Stimulated activated memory B cell treated with anti-CD40 and anti-IgM and Interleukin-4, amounts not matched to agents 10 μg/mL and 1 μg/mL and 100 μg/mL, for 72 hours (primary cell): ENCODE data around the gene TFAP2D.

Experiments used
- ATAC-seq: fragments of 150-1000 bp; cut with Tn5 transposase; 2 replicates; pipeline ENCODE4 v1.10.0; 2021
- H3K27ac Mint-ChIP-seq: one replicate; pipeline ENCODE4 v1.8.0; 2022; ENCODE audit warnings: mild to moderate bottlenecking, mixed read lengths
- H3K27me3 Mint-ChIP-seq: one replicate; pipeline ENCODE4 v1.8.0; 2022; ENCODE audit warnings: mixed read lengths
- H3K36me3 Mint-ChIP-seq: one replicate; pipeline ENCODE4 v1.8.0; 2022; ENCODE audit warnings: mixed read lengths
- H3K4me1 Mint-ChIP-seq: one replicate; pipeline ENCODE4 v1.8.0; 2022; ENCODE audit warnings: mixed read lengths
- H3K4me3 Mint-ChIP-seq: one replicate; pipeline ENCODE4 v1.8.0; 2022; ENCODE audit warnings: mild to moderate bottlenecking, moderate library complexity, mixed read lengths
- H3K9me3 Mint-ChIP-seq: one replicate; pipeline ENCODE4 v1.8.0; 2022; ENCODE audit warnings: mixed read lengths

TFAP2D gene

GRCh38 chr6:50713226-50713625 is at the start of gene TFAP2D:
Gene TFAP2D (plus strand): TSS chr6:50713526. CDS start chr6:50714056, 530 bp downstream.
- Mint-ChIP-seq H3K27ac (no peak within 1 kb of the TSS), H3K36me3 (no peaks in the 10 kb centered on the region), H3K4me3 (no peak within 1 kb of the TSS), H3K27me3 (peaks cover 73% of the 10 kb centered on the region), H3K9me3 (peaks cover 11% of the 10 kb centered on the region), H3K4me1 (no peaks in the 10 kb centered on the region)
- no peak for ATAC-seq

DNA sequence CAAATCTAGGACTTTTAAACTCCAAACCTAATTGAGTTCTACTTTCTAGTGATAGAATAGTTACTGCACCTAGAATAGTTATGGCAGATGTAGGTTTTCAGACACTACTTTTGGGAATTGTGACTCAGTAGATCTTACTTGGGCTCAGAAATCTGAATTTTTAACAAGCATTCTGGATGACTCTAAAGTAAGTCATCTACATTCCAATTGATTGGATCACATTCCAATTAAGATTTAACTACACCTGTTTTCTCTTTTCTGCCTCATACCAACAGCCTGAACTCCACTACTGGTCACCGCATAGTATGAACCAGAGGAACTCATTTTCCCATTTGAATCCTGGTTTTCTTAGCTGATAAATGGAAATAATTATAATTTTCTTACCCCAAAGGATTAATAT is 49.5 kb upstream of the TFAP2D start:
- no peaks in the 10 kb centered on the region for H3K4me1 Mint-ChIP-seq
- H3K9me3 Mint-ChIP-seq, result peaks cover 2% of the 10 kb centered on the region
- no peak for ATAC-seq
- H3K27me3 Mint-ChIP-seq, result no peaks in the 10 kb centered on the region
- H3K4me3 Mint-ChIP-seq, result no peak overlapping the region
- H3K27ac Mint-ChIP-seq, result no peak overlapping the region
- no peaks in the 10 kb centered on the region for H3K36me3 Mint-ChIP-seq

DNA sequence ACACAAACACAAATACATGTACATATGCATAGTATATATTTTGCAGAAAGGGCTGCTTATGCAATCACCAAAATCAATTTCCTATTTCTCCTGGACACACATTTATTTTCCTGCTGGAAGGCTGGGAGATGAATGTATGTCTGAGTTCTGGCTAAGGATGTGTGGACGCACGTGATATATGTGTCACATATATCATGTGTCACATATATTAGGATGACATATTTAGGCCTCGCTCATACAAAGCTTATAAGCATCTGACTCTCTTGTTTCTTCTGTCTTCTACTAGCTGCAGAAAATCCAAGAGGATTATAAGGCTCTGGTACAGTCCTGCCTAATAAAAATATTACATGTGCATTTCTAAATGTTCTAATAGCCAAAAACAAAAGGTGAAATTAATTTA is 47.2 kb upstream of the TFAP2D start:
- Mint-ChIP-seq H3K9me3 (no peaks in the 10 kb centered on the region), H3K27me3 (no peaks in the 10 kb centered on the region), H3K4me3 (no peak overlapping the region), H3K4me1 (no peaks in the 10 kb centered on the region), H3K36me3 (no peaks in the 10 kb centered on the region), H3K27ac (no peak overlapping the region)
- no peak for ATAC-seq

DNA sequence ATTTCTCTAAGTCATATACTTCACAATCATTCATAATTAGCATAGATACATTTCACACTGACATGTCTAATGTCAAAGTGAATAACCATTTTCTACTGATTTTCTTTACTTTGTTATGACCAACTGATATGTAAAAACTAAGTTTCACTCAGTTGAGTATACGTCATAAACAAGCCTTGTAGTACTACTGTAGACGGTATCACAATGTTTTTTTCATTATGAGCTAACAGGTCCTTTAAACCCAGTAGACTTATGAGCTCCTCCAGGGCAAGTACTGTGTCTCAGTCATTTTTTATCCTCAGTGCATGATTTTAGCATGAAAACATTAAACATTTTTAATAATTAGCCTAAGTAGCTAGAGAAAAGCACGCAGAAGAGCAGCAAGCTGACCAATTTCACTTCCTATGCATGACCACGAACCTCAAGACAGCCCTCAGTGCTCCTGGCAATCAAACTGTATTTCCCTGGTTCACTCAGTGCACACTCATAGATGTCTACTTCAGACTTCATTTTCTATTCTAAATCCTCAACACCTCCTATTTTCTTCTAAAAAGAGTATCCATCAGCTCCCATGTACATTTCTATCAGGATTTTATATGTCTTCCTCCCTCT is 32.0 kb upstream of the TFAP2D start:
- Mint-ChIP-seq H3K27me3 (no peaks in the 10 kb centered on the region), H3K27ac (no peak overlapping the region), H3K36me3 (no peaks in the 10 kb centered on the region), H3K9me3 (peaks cover 8% of the 10 kb centered on the region), H3K4me1 (no peaks in the 10 kb centered on the region), H3K4me3 (no peak overlapping the region)
- ATAC-seq, result no peak

- no peaks in the 10 kb centered on the region for H3K4me1 Mint-ChIP-seq
- H3K27ac Mint-ChIP-seq, result no peak overlapping the region
- H3K27me3 Mint-ChIP-seq, result no peaks in the 10 kb centered on the region
- H3K36me3 Mint-ChIP-seq, result no peaks in the 10 kb centered on the region
- no peak overlapping the region for H3K4me3 Mint-ChIP-seq
- ATAC-seq, result no peak
- peaks cover 7% of the 10 kb centered on the region for H3K9me3 Mint-ChIP-seq
Measured at GRCh38 chr6:50689210-50689609, 24.1 kb upstream of the TFAP2D start.

DNA sequence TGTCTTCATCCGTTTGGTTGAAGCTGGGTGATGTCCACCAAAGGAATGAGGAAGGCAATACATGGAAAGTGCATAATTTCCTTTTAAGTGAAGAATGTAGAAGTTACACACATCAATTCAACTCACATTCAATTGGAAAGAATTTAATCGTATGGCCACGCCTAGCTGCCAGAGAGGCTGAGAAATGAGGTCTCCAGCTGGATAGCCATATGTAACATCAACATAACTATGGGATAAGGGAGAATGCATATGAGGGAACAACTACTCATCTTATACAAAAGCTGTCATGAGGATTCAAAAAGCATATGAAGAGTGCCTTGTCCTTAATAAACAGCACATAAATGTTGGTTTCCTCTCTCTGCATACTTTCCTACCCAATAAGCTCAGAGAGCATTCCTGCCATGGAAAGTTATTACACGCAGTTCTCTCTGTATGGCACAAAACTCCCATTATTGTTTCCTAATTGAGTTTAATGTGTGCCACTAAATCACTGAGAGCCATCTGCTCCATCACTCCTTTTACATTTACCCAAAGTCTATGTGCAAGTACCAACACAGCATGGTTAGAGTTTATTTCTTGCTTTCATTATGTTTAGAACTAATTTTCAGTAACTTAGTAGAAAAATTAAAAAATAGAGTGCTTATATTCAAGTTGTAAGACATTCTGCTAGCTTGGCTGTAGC is 21.4 kb upstream of the TFAP2D start:
- Mint-ChIP-seq H3K4me1 (no peaks in the 10 kb centered on the region), H3K27ac (no peak overlapping the region), H3K36me3 (no peaks in the 10 kb centered on the region), H3K4me3 (no peak overlapping the region), H3K27me3 (no peaks in the 10 kb centered on the region), H3K9me3 (peaks cover 2% of the 10 kb centered on the region)
- no peak for ATAC-seq

- Mint-ChIP-seq H3K9me3 (peaks cover 2% of the 10 kb centered on the region), H3K27ac (no peak overlapping the region), H3K4me3 (no peak overlapping the region), H3K4me1 (no peaks in the 10 kb centered on the region), H3K36me3 (no peaks in the 10 kb centered on the region), H3K27me3 (peaks cover 4% of the 10 kb centered on the region)
- no peak for ATAC-seq
Measured at GRCh38 chr6:50698546-50698945, 14.8 kb upstream of the TFAP2D start.

DNA sequence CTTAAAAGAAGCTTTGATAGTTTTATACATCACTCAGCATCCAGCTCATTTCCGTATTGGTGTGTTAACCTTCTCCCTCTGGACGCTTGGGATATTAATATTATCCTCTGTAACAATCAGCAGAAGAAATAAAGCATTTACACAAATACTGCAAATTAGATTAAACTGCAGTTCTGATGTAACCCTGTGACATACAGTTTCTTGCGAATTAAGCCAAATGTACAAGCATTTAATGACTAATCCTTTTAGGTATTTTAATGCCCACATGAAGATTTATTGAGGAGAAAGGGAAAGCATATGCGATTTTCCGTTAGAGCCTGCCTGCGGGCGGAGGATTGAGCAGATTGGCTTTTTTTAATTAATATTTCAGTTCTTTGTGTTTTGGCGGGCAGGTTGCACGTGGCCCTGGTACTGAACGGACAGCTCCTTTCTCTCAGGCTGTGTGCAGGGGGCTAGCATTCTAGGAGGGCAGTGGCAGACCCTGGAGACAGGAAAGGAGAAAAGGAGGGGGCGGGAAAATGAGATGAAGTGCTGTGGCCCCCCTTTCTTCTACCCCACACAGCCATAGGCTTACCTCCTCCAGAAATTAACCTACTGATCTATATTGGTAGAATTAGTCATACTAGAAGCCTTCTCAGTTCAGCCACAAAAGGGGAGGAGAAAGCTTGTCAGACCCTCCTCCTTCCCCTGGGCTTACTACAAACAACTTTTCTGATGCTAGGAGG is 14.1 kb upstream of the TFAP2D start:
- H3K4me1 Mint-ChIP-seq, result no peaks in the 10 kb centered on the region
- H3K4me3 Mint-ChIP-seq, result no peak overlapping the region
- H3K27me3 Mint-ChIP-seq, result peaks cover 11% of the 10 kb centered on the region
- ATAC-seq, result no peak
- no peak overlapping the region for H3K27ac Mint-ChIP-seq
- H3K36me3 Mint-ChIP-seq, result no peaks in the 10 kb centered on the region
- peaks cover 5% of the 10 kb centered on the region for H3K9me3 Mint-ChIP-seq

DNA sequence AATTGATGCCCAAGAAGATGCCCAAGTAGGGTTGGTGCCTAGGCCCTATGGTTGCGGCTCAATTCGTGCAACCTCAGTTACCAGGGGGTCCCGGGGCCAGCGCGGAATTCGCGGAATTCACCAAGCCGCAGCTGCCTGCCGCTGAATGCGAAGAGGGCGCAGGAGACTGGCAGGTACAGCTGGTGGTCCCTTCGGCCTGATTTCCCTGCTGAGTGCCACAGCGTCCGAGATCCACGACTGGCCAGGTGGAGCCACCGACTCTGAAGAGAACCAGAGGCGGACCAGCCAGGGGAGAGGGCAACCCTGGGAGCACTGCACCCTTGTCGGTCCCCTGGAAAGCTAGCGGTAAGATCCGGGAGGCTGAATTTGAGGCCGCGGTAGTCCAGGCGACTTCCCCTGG is 6.8 kb upstream of the TFAP2D start:
- H3K4me1 Mint-ChIP-seq, result no peaks in the 10 kb centered on the region
- ATAC-seq, result no peak
- no peak overlapping the region for H3K27ac Mint-ChIP-seq
- H3K4me3 Mint-ChIP-seq, result no peak overlapping the region
- H3K9me3 Mint-ChIP-seq, result peaks cover 14% of the 10 kb centered on the region
- peaks cover 77% of the 10 kb centered on the region for H3K27me3 Mint-ChIP-seq
- H3K36me3 Mint-ChIP-seq, result no peaks in the 10 kb centered on the region

- Mint-ChIP-seq H3K4me1 (no peaks in the 10 kb centered on the region), H3K9me3 (peaks cover 14% of the 10 kb centered on the region), H3K27ac (no peak overlapping the region), H3K36me3 (no peaks in the 10 kb centered on the region), H3K4me3 (no peak overlapping the region), H3K27me3 (peaks cover 83% of the 10 kb centered on the region)
- no peak for ATAC-seq
Measured at GRCh38 chr6:50707191-50707590, 6.1 kb upstream of the TFAP2D start.

DNA sequence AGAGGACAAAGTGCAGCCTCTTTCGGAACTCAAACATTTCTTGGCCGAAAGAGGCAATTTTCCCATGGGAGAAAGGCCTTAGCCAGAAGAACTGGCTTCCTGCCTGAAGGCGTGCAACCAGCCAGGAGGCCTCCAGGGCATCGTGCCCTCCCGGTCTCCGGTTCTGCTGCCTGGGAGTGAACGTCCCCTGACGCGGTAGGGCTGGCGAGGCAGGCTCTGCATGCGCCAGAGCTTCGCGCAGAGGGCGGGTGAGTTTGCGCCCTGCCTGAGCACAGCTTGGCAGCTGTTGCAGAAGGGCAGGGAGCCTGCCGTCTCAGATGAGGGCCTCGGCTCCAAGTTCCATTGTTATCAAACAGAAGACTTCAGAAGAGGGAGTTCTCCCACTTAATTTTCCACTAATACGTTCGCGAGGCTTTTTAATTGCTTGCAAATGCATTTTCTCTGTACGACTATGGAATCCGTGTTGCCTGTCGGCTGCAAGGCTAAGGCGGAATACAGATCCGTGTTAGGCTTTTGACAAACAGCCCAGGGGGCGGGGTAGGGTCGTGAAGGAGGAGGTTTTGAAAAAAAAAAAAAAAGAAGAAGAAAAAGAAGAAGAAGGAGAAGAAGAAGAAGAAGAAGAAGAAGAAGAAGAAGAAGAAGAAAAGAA is 5.5 kb upstream of the TFAP2D start:
- Mint-ChIP-seq H3K27me3 (peaks cover 88% of the 10 kb centered on the region), H3K4me3 (no peak overlapping the region)

DNA sequence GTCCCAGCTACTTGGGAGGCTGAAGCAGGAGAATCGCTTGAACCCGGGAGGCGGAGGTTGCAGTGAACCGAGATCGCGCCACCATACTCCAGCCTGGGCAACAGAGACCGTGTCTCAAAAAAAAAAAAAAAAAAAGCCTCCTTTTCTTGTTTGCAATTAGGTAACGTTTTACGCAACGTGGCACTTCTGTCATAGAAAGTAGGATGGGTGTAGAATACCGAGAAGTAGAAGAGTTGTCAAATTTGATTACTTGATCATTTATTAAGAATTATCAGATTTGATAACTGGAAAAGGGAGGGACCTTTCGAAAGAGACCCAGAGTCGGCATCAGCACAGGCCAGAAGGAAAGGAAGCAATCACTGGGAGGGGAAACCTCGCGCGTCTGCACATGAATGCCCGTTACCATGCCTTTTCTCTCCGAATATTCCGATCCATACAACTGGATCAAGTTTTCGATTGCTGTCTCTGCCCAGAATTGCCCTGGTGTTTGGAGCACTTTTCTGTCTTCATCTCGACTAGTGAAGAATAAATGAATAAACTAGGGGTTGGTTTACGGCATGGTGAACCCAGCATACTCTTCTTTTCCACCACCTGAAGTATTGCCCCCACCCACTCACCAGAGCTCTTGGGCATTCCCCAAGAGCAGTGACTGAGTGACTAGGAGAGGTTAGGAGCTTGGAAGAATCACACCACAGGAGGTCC is 4.5 kb upstream of the TFAP2D start:
- Mint-ChIP-seq H3K4me3 (no peak overlapping the region), H3K27me3 (peaks cover 84% of the 10 kb centered on the region), H3K36me3 (no peaks in the 10 kb centered on the region), H3K4me1 (no peaks in the 10 kb centered on the region), H3K27ac (no peak overlapping the region), H3K9me3 (peaks cover 9% of the 10 kb centered on the region)
- ATAC-seq, result no peak

More for the DNA sequence above, 5.5 kb upstream of the TFAP2D start:
- Mint-ChIP-seq H3K36me3 (no peaks in the 10 kb centered on the region), H3K27ac (no peak overlapping the region), H3K4me1 (no peaks in the 10 kb centered on the region), H3K9me3 (peaks cover 14% of the 10 kb centered on the region)
- no peak for ATAC-seq

GRCh38 chr6:50709366-50709734 is 4.0 kb upstream of the TFAP2D start:
- peaks cover 13% of the 10 kb centered on the region for H3K9me3 Mint-ChIP-seq
- no peaks in the 10 kb centered on the region for H3K36me3 Mint-ChIP-seq
- H3K27me3 Mint-ChIP-seq, result peaks cover 84% of the 10 kb centered on the region
- H3K27ac Mint-ChIP-seq, result no peak overlapping the region
- H3K4me1 Mint-ChIP-seq, result no peaks in the 10 kb centered on the region
- no peak overlapping the region for H3K4me3 Mint-ChIP-seq
- ATAC-seq, result no peak

DNA sequence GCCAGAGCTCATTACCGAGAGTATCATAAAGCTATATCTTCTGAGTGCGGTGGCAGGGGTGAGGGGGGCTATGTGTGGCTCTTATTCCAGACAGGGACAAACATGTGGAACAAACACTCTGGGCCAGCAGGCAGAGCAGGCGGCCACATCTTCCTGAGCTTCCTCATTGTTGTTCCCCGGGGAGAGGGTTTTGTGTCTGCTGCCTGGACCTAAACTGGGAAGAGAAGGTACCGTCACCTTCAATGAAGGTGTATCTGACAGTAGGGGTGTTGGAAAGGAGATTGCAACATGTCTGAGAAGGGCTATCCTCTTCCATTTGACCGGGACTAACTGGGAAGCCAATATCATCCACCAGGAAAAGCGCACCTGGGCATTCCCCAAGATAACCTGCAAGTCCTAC is 1.6 kb upstream of the TFAP2D start:
- no peak for ATAC-seq
- peaks cover 11% of the 10 kb centered on the region for H3K9me3 Mint-ChIP-seq
- H3K27me3 Mint-ChIP-seq, result peaks cover 84% of the 10 kb centered on the region
- H3K36me3 Mint-ChIP-seq, result no peaks in the 10 kb centered on the region
- H3K4me1 Mint-ChIP-seq, result no peaks in the 10 kb centered on the region
- H3K4me3 Mint-ChIP-seq, result no peak overlapping the region
- no peak overlapping the region for H3K27ac Mint-ChIP-seq

- Mint-ChIP-seq H3K4me3 (no peak overlapping the region), H3K36me3 (no peaks in the 10 kb centered on the region), H3K4me1 (no peaks in the 10 kb centered on the region), H3K9me3 (peaks cover 11% of the 10 kb centered on the region), H3K27ac (no peak overlapping the region), H3K27me3 (peaks cover 78% of the 10 kb centered on the region)
- ATAC-seq, result no peak
Measured at GRCh38 chr6:50712291-50712690, 1.0 kb upstream of the TFAP2D start.
